Neural cell (in vitro differentiated cells): Measurements from ENCODE around the gene ZNF787. TPM values are rescaled to one million over a fixed set of nuclear protein-coding genes. Genes with fewer than 3 reads are reported as not detected.

Experiments
- H2AFZ ChIP-seq: fragments of 200-600, 300-800 bp; sonication (generic), shearing (Covaris generic); 2 replicates; pipeline ENCODE4 v1.6.0; 2014; ENCODE audit warnings: low read depth, mild to moderate bottlenecking, antibody characterized with exemption, low read length, moderate library complexity
- H3F3A ChIP-seq: fragments of 200-600 bp; shearing (Covaris generic); 2 replicates; pipeline ENCODE4 v1.6.1; 2016; ENCODE audit warnings: mild to moderate bottlenecking, moderate library complexity, mixed read lengths, antibody characterized with exemption, low read length; ENCODE audit not compliant: insufficient read depth, poor library complexity, severe bottlenecking
- H3K27ac ChIP-seq: fragments of 200-600, 300-800 bp; sonication (generic), shearing (Covaris generic); 2 replicates; pipeline ENCODE4 v1.5.1; 2014; ENCODE audit warnings: mild to moderate bottlenecking, low read length, moderate library complexity
- H3K27me3 ChIP-seq: fragments of 300-800, 200-600 bp; sonication (generic), shearing (Covaris generic); 2 replicates; pipeline ENCODE4 v1.6.0; 2014; ENCODE audit warnings: mild to moderate bottlenecking, low read depth, low read length, moderate library complexity; ENCODE audit not compliant: insufficient read depth
- H3K36me3 ChIP-seq: fragments of 300-800, 200-600 bp; sonication (generic), shearing (Covaris generic); 2 replicates; pipeline ENCODE4 v1.5.1; 2014; ENCODE audit warnings: mild to moderate bottlenecking, antibody characterized with exemption, low read length, moderate library complexity; ENCODE audit not compliant: insufficient read depth
- H3K4me2 ChIP-seq: fragments of 300-800, 200-600 bp; sonication (generic), shearing (Covaris generic); 2 replicates; pipeline ENCODE4 v1.6.0; 2014; ENCODE audit warnings: mild to moderate bottlenecking, low read length
- H3K4me3 ChIP-seq: fragments of 300-800, 200-600 bp; sonication (generic), shearing (Covaris generic); 2 replicates; pipeline ENCODE4 v1.5.1; 2014; ENCODE audit warnings: mild to moderate bottlenecking, low read length, moderate library complexity
- H3K79me2 ChIP-seq: fragments of 200-600 bp; shearing (Covaris generic); replicated peaks from 2 replicates; pipeline ENCODE4 v1.6.0; 2014; ENCODE audit warnings: mild to moderate bottlenecking, low read length, moderate library complexity; ENCODE audit not compliant: insufficient read depth
- H3K9ac ChIP-seq: fragments of 300-800, 200-600 bp; sonication (generic), shearing (Covaris generic); 2 replicates; pipeline ENCODE4 v1.6.1; 2016; ENCODE audit warnings: mild to moderate bottlenecking, low read length, mixed read lengths
- H3K9me2 ChIP-seq: fragments of 200-600 bp; shearing (Covaris generic); 2 replicates; pipeline ENCODE4 v1.6.1; 2016; ENCODE audit warnings: mild to moderate bottlenecking, low read length, mixed read lengths; ENCODE audit not compliant: insufficient read depth
- H3K9me3 ChIP-seq: fragments of 200-600, 300-800 bp; sonication (generic), shearing (Covaris generic); 2 replicates; pipeline ENCODE4 v1.6.1; 2016; ENCODE audit warnings: mild to moderate bottlenecking, mixed run types, low read length, moderate library complexity, mixed read lengths
- H4K20me1 ChIP-seq: fragments of 200-600 bp; shearing (Covaris generic); 2 replicates; pipeline ENCODE4 v1.6.1; 2016; ENCODE audit warnings: mild to moderate bottlenecking, mixed run types; ENCODE audit not compliant: insufficient read depth
- CTCF ChIP-seq: fragments of 450-650 bp; IDR thresholded peaks from 2 replicates; pipeline ENCODE4 v1.5.1; 2014; ENCODE audit warnings: antibody characterized with exemption, mild to moderate bottlenecking, moderate library complexity; ENCODE audit not compliant: poor library complexity, severe bottlenecking
- EP300 ChIP-seq: fragments of 450-650 bp; conservative IDR thresholded peaks from 2 replicates; pipeline ENCODE4 v1.6.1; 2014; ENCODE audit warnings: antibody characterized with exemption, mild to moderate bottlenecking, moderate library complexity; ENCODE audit not compliant: poor library complexity, severe bottlenecking
- EZH2 ChIP-seq: fragments of 200-600, 300-800 bp; shearing (Covaris generic), sonication (generic); IDR thresholded peaks from 2 replicates; pipeline ENCODE4 v1.6.1; 2014; ENCODE audit warnings: antibody characterized with exemption, low read length, borderline replicate concordance, mild to moderate bottlenecking; ENCODE audit not compliant: insufficient read depth, poor library complexity, severe bottlenecking
- MXI1 ChIP-seq: fragments of 450-650 bp; conservative IDR thresholded peaks from 2 replicates; pipeline ENCODE4 v1.6.1; 2014; ENCODE audit warnings: antibody characterized with exemption, mild to moderate bottlenecking; ENCODE audit not compliant: poor library complexity, severe bottlenecking
- POLR2AphosphoS5 ChIP-seq: IDR thresholded peaks from 2 replicates; pipeline ENCODE4 v1.6.1; 2012
- RAD21 ChIP-seq: fragments of 450-650 bp; conservative IDR thresholded peaks from 2 replicates; pipeline ENCODE4 v1.6.1; 2014; ENCODE audit warnings: antibody characterized with exemption, mild to moderate bottlenecking, moderate library complexity
- REST ChIP-seq: IDR thresholded peaks from 2 replicates; pipeline ENCODE4 v1.6.1; 2012; ENCODE audit warnings: borderline replicate concordance
- SMC3 ChIP-seq: fragments of 450-650 bp; conservative IDR thresholded peaks from 2 replicates; pipeline ENCODE4 v1.6.1; 2014; ENCODE audit warnings: antibody characterized with exemption, mild to moderate bottlenecking, moderate library complexity; ENCODE audit not compliant: poor library complexity
- TAF1 ChIP-seq: IDR thresholded peaks from 2 replicates; pipeline ENCODE4 v1.6.1; 2012; ENCODE audit warnings: low read depth
- polyA plus RNA-seq: library from polyadenylated mRNA; depleted of rRNA; stranded (reverse); fragments of >200 nt; gene quantifications from 2 replicates; pipeline ENCODE4 v1.2.3, GENCODE V29; 2014

ZNF787 gene
- polyA plus RNA-seq, 1 donor from 2014 or later = 11.4 TPM

GRCh38 chr19:56113074-56113632 lies 7.9 kb downstream of the ZNF787 start:
- H2AFZ ChIP-seq = no peak overlapping the region
- peaks cover 45% of the 10 kb centered on the region for H3K79me2 ChIP-seq
- no peaks in the 10 kb centered on the region for H3K27me3 ChIP-seq
- no peak overlapping the region for H3K4me3 ChIP-seq
- no peaks in the 10 kb centered on the region for H3F3A ChIP-seq
- no peak for TF ChIP-seq MXI1
- H3K4me2 ChIP-seq = no peak overlapping the region
- H3K9me2 ChIP-seq = no peaks in the 10 kb centered on the region
- H3K36me3 ChIP-seq = no peaks in the 10 kb centered on the region
- H3K27ac ChIP-seq = no peak overlapping the region
- no peaks in the 10 kb centered on the region for H4K20me1 ChIP-seq
- H3K9ac ChIP-seq = no peak overlapping the region
- no peaks in the 10 kb centered on the region for H3K9me3 ChIP-seq

- Histone ChIP-seq H3K9me2 (no peaks in the 10 kb centered on the region), H3K9me3 (no peaks in the 10 kb centered on the region), H3K27ac (no peak overlapping the region), H3K4me2 (no peak overlapping the region), H3K27me3 (no peaks in the 10 kb centered on the region), H2AFZ (no peak overlapping the region), H3K36me3 (no peaks in the 10 kb centered on the region), H3F3A (no peaks in the 10 kb centered on the region), H3K4me3 (no peak overlapping the region), H4K20me1 (no peaks in the 10 kb centered on the region), H3K9ac (no peak overlapping the region), H3K79me2 (peaks cover 45% of the 10 kb centered on the region)
- no peak for TF ChIP-seq SMC3
- TF ChIP-seq EZH2 = no peak
- no peak for TF ChIP-seq POLR2AphosphoS5
- no peak for TF ChIP-seq CTCF
- no peak for TF ChIP-seq TAF1
- no peak for TF ChIP-seq REST
- TF ChIP-seq EP300 = no peak
- no peak for TF ChIP-seq MXI1
- no peak for TF ChIP-seq RAD21
Observed at GRCh38 chr19:56112313-56112709, 8.8 kb downstream of the ZNF787 start.
